GM21786 (cell line): ENCODE measurements around the gene TXNIP.

Experiments
- ATAC-seq: cut with Tn5 transposase; IDR thresholded peaks from one replicate; pipeline ENCODE4 v1.9.1; 2021; ENCODE audit not compliant: unreplicated experiment

TXNIP gene

DNA sequence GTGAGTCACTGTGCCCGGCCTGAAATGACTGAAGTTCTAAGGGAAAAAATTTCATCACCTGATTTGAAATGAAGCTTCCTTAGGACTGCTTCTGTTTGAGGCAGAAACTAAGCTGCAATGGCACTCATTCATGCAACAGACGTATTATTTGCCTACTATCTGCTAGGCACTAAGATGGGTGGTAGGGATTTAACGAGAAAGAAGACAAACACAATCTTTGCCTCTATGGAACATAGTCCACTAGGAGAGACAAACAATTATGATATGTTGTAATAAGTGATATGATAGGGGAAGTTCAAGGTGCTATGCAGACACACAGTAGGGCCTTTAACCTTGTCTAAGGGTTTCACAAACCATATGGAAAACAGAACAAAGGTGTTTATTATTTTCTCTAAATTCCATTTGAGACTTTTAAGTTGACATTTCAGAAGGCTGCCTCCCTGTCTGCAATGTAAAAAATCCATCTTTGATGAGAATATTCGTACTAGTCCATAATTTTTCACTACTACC lies 49.8 kb downstream of the TXNIP start:
- ATAC-seq, result no peak

DNA sequence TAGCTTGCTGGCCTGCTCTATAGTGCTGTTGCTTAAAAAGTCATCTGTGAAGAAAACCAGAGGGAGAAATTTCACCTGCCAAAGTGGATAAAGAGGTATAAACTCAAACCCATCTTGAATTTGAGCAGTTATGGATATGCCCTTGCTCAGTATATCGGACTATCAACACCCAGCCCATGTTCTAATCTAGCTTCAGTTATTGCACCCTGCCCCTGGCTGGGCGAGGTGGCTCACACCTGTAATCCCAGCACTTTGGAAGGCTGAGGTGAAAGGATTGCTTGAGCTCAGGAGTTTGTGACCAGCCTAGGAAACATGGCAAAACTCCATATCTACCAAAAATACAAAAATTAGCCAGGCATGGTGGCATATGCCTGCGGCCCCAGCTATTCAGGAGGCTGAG lies 51.8 kb downstream of the TXNIP start:
- no peak for ATAC-seq

DNA sequence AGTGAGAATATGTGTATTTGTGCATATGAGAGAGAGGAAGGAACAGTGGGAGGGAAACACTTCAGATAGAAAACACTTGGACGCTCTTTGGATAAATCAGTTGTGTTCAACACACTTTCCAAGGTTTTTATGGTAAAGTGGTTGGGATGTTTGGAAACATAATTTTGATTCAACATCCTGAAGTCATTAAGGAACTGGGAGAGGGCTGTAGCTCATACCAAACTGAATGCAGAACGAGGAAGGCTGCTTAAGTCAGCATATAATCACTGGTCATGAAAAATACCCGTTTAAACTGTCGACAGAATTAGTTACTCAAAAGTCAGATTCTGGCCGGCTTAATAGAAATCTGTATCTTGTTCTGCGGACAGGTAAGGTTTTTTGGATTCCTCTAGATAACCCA lies 53.5 kb downstream of the TXNIP start:
- ATAC-seq, result no peak
